Measurements from ENCODE around the gene EXPH5.
"Not testable (repeated sequence)": the region's sequence is repeated elsewhere in the genome, so short reads cannot be mapped to it uniquely, and the experiment has no call there.

DNA sequence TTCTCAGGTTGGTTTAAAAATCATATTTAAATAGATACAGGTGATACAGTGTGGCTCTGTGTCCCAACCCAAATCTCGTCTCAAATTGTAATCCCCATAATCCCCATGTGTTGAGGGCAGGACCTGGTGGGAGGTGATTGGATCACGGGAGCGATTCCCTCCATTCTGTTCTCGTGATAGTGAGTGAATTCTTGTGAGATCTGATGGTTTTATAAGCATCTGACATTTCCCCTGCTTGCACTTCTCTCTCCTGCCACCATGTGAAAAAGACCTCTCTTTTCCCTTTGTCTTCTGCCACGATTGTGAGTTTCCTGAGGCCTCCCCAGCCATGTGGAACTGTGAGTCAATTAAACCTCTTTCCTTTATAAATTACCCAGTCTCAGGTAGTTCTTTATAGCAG is 9.2 kb upstream of the EXPH5 start:
- TF ChIP-seq, protein P1, sequence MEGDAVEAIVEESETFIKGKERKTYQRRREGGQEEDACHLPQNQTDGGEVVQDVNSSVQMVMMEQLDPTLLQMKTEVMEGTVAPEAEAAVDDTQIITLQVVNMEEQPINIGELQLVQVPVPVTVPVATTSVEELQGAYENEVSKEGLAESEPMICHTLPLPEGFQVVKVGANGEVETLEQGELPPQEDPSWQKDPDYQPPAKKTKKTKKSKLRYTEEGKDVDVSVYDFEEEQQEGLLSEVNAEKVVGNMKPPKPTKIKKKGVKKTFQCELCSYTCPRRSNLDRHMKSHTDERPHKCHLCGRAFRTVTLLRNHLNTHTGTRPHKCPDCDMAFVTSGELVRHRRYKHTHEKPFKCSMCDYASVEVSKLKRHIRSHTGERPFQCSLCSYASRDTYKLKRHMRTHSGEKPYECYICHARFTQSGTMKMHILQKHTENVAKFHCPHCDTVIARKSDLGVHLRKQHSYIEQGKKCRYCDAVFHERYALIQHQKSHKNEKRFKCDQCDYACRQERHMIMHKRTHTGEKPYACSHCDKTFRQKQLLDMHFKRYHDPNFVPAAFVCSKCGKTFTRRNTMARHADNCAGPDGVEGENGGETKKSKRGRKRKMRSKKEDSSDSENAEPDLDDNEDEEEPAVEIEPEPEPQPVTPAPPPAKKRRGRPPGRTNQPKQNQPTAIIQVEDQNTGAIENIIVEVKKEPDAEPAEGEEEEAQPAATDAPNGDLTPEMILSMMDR (optimal IDR thresholded peaks at IDR 0.05 in 1 of 3, IDR thresholded peaks at IDR 0.05 in 1 of 3, conservative IDR thresholded peaks at IDR 0.05 in 1 of 3; ENCODE audit: extremely low read depth in 1 of 3, insufficient read depth in 2 of 3, low read length in 3 of 3): not testable (repeated sequence)
- not testable (repeated sequence) for TF ChIP-seq EZH2 (IDR thresholded peaks at IDR 0.05; ENCODE audit: low read length)

All from keratinocyte (primary cell).